Measurements from ENCODE around the gene PER2. TPM values are rescaled to one million over a fixed set of nuclear protein-coding genes. Genes with fewer than 3 reads are reported as not detected.
A peak's percentile ranks its signal among the peaks of the same experiment; 100 is the strongest.

The PER2 gene
- total RNA-seq, 2 donors from 2014 or later: 6.2 to 23.7 TPM

- H3K9me3 Mint-ChIP-seq: no peaks in the 10 kb centered on the region
- no peaks in the 10 kb centered on the region for H3K36me3 Mint-ChIP-seq (ENCODE audit: low read depth)
- H3K27me3 Mint-ChIP-seq: peaks cover 9% of the 10 kb centered on the region
- no peak overlapping the region for H3K4me3 Mint-ChIP-seq
- H3K4me1 Mint-ChIP-seq: no peaks in the 10 kb centered on the region
- no peak for ATAC-seq (replicated peaks)
- no peak overlapping the region for H3K27ac Mint-ChIP-seq
Measured at GRCh38 chr2:238299803-238300202, 11.4 kb upstream of the PER2 start.

GRCh38 chr2:238296638-238297457, 8.4 kb upstream of the PER2 start:
- H3K36me3 Mint-ChIP-seq (ENCODE audit: low read depth): no peaks in the 10 kb centered on the region
- H3K27me3 Mint-ChIP-seq: peaks cover 9% of the 10 kb centered on the region
- no peak overlapping the region for H3K27ac Mint-ChIP-seq
- H3K4me1 Mint-ChIP-seq: no peaks in the 10 kb centered on the region
- ATAC-seq (replicated peaks): no peak
- no peaks in the 10 kb centered on the region for H3K9me3 Mint-ChIP-seq
- H3K4me3 Mint-ChIP-seq: no peak overlapping the region

GRCh38 chr2:238295144-238296112, 7.0 kb upstream of the PER2 start:
- peaks cover 9% of the 10 kb centered on the region for H3K27me3 Mint-ChIP-seq
- H3K4me1 Mint-ChIP-seq: no peaks in the 10 kb centered on the region
- H3K27ac Mint-ChIP-seq: no peak overlapping the region
- no peaks in the 10 kb centered on the region for H3K36me3 Mint-ChIP-seq (ENCODE audit: low read depth)
- no peaks in the 10 kb centered on the region for H3K9me3 Mint-ChIP-seq
- H3K4me3 Mint-ChIP-seq: no peak overlapping the region
- no peak for ATAC-seq (replicated peaks)

DNA sequence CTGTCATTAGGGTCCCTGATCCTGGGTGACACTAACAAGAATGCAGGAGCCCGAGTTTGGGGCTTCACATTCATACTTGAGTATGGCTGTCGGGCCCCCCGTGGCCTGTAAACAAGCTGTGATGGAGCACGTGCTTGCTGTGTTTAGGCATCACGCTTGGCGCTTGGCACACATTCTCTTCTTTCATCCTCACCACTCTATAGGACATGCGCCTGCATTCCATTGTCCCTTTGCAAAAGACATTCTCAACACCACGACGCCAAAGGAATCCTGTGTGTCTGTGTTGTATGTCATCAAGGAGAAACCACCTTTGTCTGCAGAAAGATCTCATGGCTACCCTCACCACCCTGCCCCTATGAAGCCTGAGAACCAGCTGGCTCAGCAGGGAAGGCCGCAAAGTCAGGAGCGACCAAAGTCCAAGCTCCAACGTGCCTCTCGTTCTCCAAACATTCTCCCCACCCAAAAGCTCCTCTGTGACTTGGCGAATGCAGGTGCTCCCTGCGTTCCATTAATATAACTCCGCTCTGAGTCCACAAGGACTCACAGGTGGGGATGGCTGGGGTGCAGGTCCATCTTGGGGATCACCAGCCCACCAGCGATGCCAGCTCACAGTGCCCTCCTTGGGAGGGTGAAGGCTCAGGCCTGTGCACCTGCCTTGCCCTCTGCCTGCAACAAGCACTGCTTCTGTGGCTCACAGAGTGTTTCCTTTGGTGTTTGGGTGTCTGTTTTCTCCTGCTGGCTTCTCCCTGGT, 6.2 kb upstream of the PER2 start:
- peaks cover under 1% of the 10 kb centered on the region for H3K4me1 Mint-ChIP-seq
- ATAC-seq (replicated peaks): no peak
- H3K27ac Mint-ChIP-seq: no peak overlapping the region
- H3K27me3 Mint-ChIP-seq: peaks cover 9% of the 10 kb centered on the region
- no peaks in the 10 kb centered on the region for H3K36me3 Mint-ChIP-seq (ENCODE audit: low read depth)
- no peak overlapping the region for H3K4me3 Mint-ChIP-seq
- H3K9me3 Mint-ChIP-seq: no peaks in the 10 kb centered on the region

GRCh38 chr2:238294046-238294392, 5.6 kb upstream of the PER2 start:
- Mint-ChIP-seq H3K36me3 (ENCODE audit: low read depth) (peaks cover under 1% of the 10 kb centered on the region), H3K9me3 (no peaks in the 10 kb centered on the region), H3K27ac (no peak overlapping the region), H3K4me1 (peaks cover 6% of the 10 kb centered on the region), H3K4me3 (no peak overlapping the region), H3K27me3 (peaks cover 9% of the 10 kb centered on the region)
- no peak for ATAC-seq (replicated peaks)

DNA sequence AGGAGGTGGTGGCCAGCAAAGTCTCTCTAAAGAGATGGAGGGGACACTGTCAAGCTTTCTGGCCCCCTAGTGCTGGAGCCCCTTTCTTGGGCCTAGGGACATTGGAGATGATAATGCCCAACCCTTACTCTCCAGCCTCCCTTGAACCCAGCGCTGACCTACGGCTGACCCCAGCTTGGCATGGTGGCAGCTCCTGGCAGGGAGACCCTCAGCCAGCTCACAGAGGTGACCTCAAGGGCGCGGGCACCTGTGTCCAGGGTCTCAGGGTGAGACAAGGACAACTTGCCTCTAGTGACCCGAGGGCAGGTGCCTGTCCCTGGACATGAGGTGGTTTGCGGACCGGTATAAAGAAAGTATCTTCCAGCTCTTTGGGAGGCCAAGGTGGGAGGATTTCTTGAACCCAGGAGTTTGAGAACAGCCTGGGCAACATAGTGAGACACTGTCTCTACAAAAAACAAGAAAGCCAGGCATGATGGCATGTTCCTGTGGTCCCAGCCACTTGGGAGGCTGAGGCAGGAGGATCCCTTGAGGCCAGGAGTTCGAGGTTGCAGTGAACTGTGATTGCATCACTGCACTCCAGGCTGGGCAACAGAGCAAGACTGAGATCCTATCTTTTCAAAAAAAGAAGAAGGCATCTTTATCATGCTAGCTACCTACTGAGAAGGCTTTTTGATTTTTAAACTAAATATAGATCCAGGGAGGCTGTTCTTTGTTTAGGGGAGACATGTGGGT, 3.3 kb upstream of the PER2 start:
- H3K36me3 Mint-ChIP-seq (ENCODE audit: low read depth): peaks cover 15% of the 10 kb centered on the region
- ATAC-seq (replicated peaks): no peak
- peaks cover 16% of the 10 kb centered on the region for H3K4me1 Mint-ChIP-seq
- no peak overlapping the region for H3K27ac Mint-ChIP-seq
- no peaks in the 10 kb centered on the region for H3K9me3 Mint-ChIP-seq
- H3K27me3 Mint-ChIP-seq: peaks cover 4% of the 10 kb centered on the region
- H3K4me3 Mint-ChIP-seq: no peak overlapping the region

- peaks cover 16% of the 10 kb centered on the region for H3K36me3 Mint-ChIP-seq (ENCODE audit: low read depth)
- H3K4me3 Mint-ChIP-seq: peak overlapping the region; percentile 92
- H3K27me3 Mint-ChIP-seq: peaks cover 4% of the 10 kb centered on the region
- peak overlapping the region; percentile 23 for H3K27ac Mint-ChIP-seq
- ATAC-seq (replicated peaks): no peak
- no peaks in the 10 kb centered on the region for H3K9me3 Mint-ChIP-seq
- peaks cover 17% of the 10 kb centered on the region for H3K4me1 Mint-ChIP-seq
Measured at GRCh38 chr2:238290715-238291549, 2.5 kb upstream of the PER2 start.

DNA sequence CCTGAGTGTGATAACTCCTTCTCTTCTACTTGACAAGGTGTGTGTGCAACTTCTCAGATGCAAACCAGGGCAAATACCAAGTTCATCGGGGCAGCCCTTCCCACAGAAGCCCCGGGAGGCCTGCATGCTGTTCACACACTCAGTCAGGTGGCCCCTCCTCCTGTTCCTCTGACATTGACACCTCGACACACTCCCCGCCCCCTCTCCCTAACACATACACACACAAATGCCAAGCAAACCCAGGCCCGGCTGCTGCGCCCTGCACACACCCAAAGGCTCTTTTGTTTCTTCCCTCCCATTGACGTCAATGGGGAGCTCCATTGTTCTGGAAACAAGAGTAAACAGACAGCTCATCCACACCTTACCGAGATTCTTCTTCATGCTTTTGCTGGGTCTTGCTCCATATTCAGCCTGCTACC, 1.7 kb upstream of the PER2 start:
- H3K4me3 Mint-ChIP-seq: peak overlapping the region; percentile 92
- no peaks in the 10 kb centered on the region for H3K9me3 Mint-ChIP-seq
- H3K27me3 Mint-ChIP-seq: peaks cover 1% of the 10 kb centered on the region
- peaks cover 17% of the 10 kb centered on the region for H3K4me1 Mint-ChIP-seq
- peak overlapping the region; percentile 23 for H3K27ac Mint-ChIP-seq
- peaks cover 16% of the 10 kb centered on the region for H3K36me3 Mint-ChIP-seq (ENCODE audit: low read depth)
- ATAC-seq (replicated peaks): no peak

DNA sequence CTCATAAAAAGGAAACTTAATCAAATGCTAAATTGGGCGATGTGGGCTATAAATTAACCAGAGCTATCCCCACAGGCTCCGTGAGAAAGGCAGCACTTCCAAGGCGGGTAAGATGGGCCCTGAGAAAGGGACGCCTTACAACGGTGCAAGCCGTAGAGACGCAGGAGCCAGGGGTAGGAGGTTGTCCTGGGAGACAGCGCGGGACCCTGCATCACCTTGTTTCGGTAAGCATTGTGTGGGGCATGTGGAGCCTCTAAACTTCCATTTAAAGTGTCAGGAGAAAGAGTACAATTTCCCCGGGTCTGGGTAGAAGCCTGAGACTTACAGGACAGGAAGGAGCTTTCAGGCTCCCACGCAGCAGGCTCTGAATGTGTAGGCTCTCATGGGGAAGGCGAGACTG, 1.2 kb upstream of the PER2 start:
- peaks cover 17% of the 10 kb centered on the region for H3K4me1 Mint-ChIP-seq
- H3K27ac Mint-ChIP-seq: peak overlapping the region; percentile 91
- no peaks in the 10 kb centered on the region for H3K27me3 Mint-ChIP-seq
- H3K9me3 Mint-ChIP-seq: no peaks in the 10 kb centered on the region
- no peak for ATAC-seq (replicated peaks)
- peaks cover 16% of the 10 kb centered on the region for H3K36me3 Mint-ChIP-seq (ENCODE audit: low read depth)
- H3K4me3 Mint-ChIP-seq: peak overlapping the region; percentile 92

DNA sequence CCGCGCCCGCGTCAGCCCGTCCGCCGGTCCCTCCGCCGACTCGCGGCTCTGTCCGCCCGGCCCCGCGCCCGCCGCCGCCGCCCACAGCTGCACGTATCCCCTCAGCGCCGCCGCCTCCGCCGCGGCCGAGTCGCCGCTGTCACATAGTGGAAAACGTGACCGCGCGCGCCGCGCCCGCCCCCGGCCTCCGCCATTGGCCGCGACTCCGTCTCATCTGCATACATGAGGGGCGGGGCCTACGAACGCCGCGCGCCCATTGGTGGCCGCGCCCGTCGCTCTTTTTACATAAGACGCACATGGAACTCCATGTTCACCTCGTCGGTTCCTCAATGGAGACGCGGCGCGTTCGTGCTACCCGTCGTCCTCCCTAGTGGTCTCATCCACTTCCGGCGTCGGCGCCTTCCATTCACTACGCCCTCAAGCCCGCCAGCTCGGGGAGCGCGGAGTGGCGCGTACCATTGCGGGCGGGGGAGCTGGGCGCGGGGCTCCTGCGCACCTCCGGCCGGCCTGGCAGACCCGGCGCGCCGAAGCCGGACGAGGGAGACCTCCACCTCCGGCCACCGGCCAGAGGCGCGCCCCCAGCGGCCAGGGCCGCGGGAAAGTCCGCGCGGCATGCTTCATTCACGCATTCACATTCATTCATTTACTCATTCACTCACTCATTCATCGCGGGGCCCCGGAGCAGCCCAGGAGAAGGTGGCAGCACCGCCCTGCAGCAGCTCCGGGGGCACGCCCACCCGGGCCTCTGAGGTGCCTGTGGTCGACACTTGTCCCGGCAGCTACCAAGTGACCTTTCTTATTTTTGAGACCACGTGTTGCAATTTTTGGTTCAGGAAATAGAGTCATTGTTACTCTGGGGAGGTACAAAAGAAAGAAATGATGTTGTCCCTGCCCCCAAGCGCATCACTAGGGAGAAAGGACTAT, 502 bp upstream of the PER2 start:
- Mint-ChIP-seq H3K9me3 (no peaks in the 10 kb centered on the region), H3K4me3 (peak overlapping the region; percentile 92), H3K27ac (peak overlapping the region; percentile 91), H3K4me1 (peaks cover 17% of the 10 kb centered on the region), H3K36me3 (ENCODE audit: low read depth) (peaks cover 16% of the 10 kb centered on the region), H3K27me3 (no peaks in the 10 kb centered on the region)
- ATAC-seq (replicated peaks): peak; percentile 86

DNA sequence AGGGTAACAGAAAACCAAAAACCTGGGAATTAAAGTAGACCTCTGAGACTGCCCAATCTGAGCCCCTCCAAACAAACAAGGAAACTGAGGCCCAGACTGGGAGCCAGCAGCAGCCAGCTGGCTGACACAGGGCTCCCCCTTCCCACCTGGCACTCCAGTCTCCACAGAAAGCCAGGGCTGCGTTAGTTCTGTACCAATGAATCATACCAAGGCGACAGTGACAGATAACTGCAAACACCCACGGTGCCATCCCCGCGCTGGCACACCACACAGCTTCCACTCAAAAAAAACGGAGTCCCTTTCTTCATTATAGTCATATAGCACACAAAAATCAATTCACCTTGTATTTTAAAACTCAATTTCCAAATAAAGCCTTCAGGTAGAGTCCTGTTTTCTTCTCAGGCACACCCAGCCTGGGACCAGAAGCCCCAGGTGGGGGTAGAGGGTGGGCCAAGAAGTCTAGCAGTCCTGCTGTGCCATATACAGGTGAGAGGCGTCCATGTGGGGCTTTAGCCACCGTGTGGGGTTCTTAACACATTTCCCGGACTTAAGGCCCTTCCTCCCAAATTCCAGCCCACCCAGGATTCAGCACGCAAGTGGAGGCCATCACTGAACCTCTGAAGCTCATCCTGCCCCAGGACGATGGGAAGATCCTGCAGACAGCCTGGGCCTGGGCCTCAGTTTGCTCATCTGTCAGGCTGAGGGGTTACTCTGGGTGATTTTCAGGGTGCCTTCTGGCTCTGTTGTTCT, 1.2 kb downstream of the PER2 start:
- no peaks in the 10 kb centered on the region for H3K27me3 Mint-ChIP-seq
- peaks cover 16% of the 10 kb centered on the region for H3K36me3 Mint-ChIP-seq (ENCODE audit: low read depth)
- H3K4me3 Mint-ChIP-seq: peak overlapping the region; percentile 92
- H3K4me1 Mint-ChIP-seq: peaks cover 28% of the 10 kb centered on the region
- H3K27ac Mint-ChIP-seq: peak overlapping the region; percentile 91
- peak; percentile 48 for ATAC-seq (replicated peaks)
- no peaks in the 10 kb centered on the region for H3K9me3 Mint-ChIP-seq

DNA sequence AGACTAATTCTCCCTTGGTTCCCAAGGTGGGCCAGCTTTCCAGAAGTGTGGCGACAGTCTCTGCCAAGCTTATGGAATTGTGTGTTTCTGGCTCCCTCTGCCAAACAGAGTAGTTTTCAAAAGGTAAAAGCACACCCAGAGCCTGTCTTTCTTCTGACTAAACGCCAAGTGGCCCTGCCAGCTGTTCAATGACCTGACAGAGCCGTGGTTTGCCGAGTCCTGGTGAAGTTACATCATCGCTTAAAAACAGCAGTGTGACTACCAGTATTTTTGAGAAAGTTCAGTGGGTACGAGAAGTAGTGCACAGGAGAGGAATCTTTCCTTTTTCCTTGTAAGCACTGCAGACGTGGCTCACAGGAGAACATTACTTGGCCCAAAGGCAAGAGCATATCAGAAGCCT, 1.9 kb downstream of the PER2 start:
- peak overlapping the region; percentile 91 for H3K27ac Mint-ChIP-seq
- H3K4me1 Mint-ChIP-seq: peaks cover 30% of the 10 kb centered on the region
- H3K27me3 Mint-ChIP-seq: no peaks in the 10 kb centered on the region
- peak overlapping the region; percentile 92 for H3K4me3 Mint-ChIP-seq
- peaks cover 16% of the 10 kb centered on the region for H3K36me3 Mint-ChIP-seq (ENCODE audit: low read depth)
- no peaks in the 10 kb centered on the region for H3K9me3 Mint-ChIP-seq
- no peak for ATAC-seq (replicated peaks)
